ENCODE measurements around the gene LHFPL6. TPM values are rescaled to one million over a fixed set of nuclear protein-coding genes. Genes with fewer than 3 reads are reported as not detected.

Gene LHFPL6
- total and polyA plus RNA-seq, 3 donors from 2014 or later: 37.3 to 65.5 (median 52.1) TPM

- no peaks in the 10 kb centered on the region for H3K4me1 ChIP-seq
- H3K4me3 ChIP-seq: no peak overlapping the region
- 43 to 69% methylated on average over 2 of the region's 2 CpGs for WGBS, 2 donors
- DNase-seq: no peak
- intact Hi-C loops (cut with DNase I; ENCODE audit: low total_unique reads): no loop called here
- H3K27me3 ChIP-seq: no peaks in the 10 kb centered on the region
- TF ChIP-seq CTCF (IDR thresholded peaks at IDR 0.05) (no peak), POLR2A (IDR thresholded peaks at IDR 0.05) (no peak)
- no peak overlapping the region for H3K27ac ChIP-seq
- no peaks in the 10 kb centered on the region for H3K9me3 ChIP-seq
- no peaks in the 10 kb centered on the region for H3K36me3 ChIP-seq (ENCODE audit: low read depth, missing control alignments)
Observed at GRCh38 chr13:39590466-39591036, 12.4 kb downstream of the LHFPL6 start.

- TF ChIP-seq POLR2A (IDR thresholded peaks at IDR 0.05) (no peak), CTCF (IDR thresholded peaks at IDR 0.05) (no peak)
- intact Hi-C loops (cut with DNase I; ENCODE audit: low total_unique reads): no loop called here
- 69 to 79% methylated on average over 2 of the region's 2 CpGs for WGBS, 2 donors
- no peak for DNase-seq
- no peaks in the 10 kb centered on the region for H3K9me3 ChIP-seq
- no peaks in the 10 kb centered on the region for H3K4me1 ChIP-seq
- no peak overlapping the region for H3K27ac ChIP-seq
- no peaks in the 10 kb centered on the region for H3K27me3 ChIP-seq
- no peak overlapping the region for H3K4me3 ChIP-seq
- H3K36me3 ChIP-seq (ENCODE audit: low read depth, missing control alignments): no peaks in the 10 kb centered on the region
Observed at GRCh38 chr13:39588384-39588783, 14.6 kb downstream of the LHFPL6 start.

- TF ChIP-seq CTCF (IDR thresholded peaks at IDR 0.05): no peak
- no peak for TF ChIP-seq POLR2A (IDR thresholded peaks at IDR 0.05)
- H3K4me1 ChIP-seq: no peaks in the 10 kb centered on the region
- intact Hi-C loops (cut with DNase I; ENCODE audit: low total_unique reads): no loop called here
- H3K9me3 ChIP-seq: no peaks in the 10 kb centered on the region
- no peak overlapping the region for H3K27ac ChIP-seq
- no peak overlapping the region for H3K4me3 ChIP-seq
- no peaks in the 10 kb centered on the region for H3K36me3 ChIP-seq (ENCODE audit: low read depth, missing control alignments)
- no peaks in the 10 kb centered on the region for H3K27me3 ChIP-seq
- no peak for DNase-seq
- WGBS, 2 donors: 60 to 78% methylated on average over 7 of the region's 7 CpGs
Observed at GRCh38 chr13:39587939-39588338, 15.1 kb downstream of the LHFPL6 start.

DNA sequence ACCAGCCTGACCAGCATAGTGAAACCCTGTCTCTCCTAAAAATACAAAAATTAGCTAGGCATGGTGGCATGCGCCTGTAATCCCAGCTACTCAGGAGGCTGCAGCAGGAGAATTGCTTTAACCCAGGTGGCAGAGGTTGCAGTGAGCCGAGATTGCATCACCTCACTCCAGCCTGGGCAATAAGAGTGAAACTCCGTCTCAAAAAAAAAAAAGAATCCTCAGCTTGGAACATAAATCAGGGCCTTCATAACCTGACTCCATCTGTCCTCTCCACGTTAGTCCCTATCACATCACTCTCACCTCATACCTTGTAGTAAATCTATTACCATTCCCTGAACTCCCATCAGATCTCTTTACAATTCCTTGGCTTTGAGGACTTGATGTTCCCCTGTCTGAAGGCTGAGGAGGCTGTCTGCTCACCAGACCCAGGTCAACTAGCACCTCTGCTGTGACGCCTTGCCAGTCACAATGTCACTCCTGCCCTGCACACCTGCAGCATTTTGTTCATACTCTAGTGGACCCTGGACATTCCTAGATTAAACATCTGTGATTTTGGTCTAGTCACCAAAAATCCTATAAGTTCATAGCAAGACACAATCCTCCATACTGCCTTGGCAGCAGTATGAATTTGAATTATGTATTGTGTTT, 15.9 kb downstream of the LHFPL6 start:
- TF ChIP-seq POLR2A (IDR thresholded peaks at IDR 0.05): no peak
- TF ChIP-seq CTCF (IDR thresholded peaks at IDR 0.05): no peak
- Histone ChIP-seq H3K36me3 (ENCODE audit: low read depth, missing control alignments) (no peaks in the 10 kb centered on the region), H3K4me1 (no peaks in the 10 kb centered on the region), H3K27ac (no peak overlapping the region), H3K27me3 (no peaks in the 10 kb centered on the region), H3K4me3 (no peak overlapping the region), H3K9me3 (no peaks in the 10 kb centered on the region)
- intact Hi-C loops (cut with DNase I; ENCODE audit: low total_unique reads): no loop called here
- WGBS, 2 donors: 92 to 97% methylated on average over 5 of the region's 5 CpGs
- DNase-seq: no peak

DNA sequence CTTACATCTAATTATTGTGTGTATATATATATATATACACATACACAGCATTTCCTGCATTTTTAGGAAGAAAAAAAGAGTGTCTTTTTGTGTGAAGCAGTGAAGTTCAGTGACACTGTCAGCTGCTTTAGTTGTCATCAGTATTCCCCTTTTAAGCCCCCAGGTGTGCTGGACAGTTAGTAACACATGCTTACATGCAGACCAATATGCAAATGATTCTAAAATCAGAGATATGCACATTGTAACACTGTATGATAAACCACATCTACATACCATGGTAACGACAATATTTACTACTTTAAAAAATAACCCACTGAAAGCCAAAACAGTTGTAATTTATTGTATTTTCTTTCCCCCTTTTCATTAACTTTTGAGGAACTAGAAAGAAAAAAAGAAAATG, 16.8 kb downstream of the LHFPL6 start:
- intact Hi-C loops (cut with DNase I; ENCODE audit: low total_unique reads): no loop called here
- no peak overlapping the region for H3K4me3 ChIP-seq
- no peak overlapping the region for H3K27ac ChIP-seq
- H3K27me3 ChIP-seq: no peaks in the 10 kb centered on the region
- 75 to 82% methylated on average over 1 of the region's 1 CpG for WGBS, 2 donors
- no peaks in the 10 kb centered on the region for H3K36me3 ChIP-seq (ENCODE audit: low read depth, missing control alignments)
- H3K4me1 ChIP-seq: no peaks in the 10 kb centered on the region
- DNase-seq: no peak
- no peak for TF ChIP-seq POLR2A (IDR thresholded peaks at IDR 0.05)
- TF ChIP-seq CTCF (IDR thresholded peaks at IDR 0.05): no peak
- H3K9me3 ChIP-seq: no peaks in the 10 kb centered on the region
